Activated CD8-positive, alpha-beta memory T cell treated with anti-CD3 and anti-CD28 coated beads for 4 hours (primary cell): Measurements from ENCODE around the gene TRIP10.
"Not testable (repeated sequence)": the region's sequence is repeated elsewhere in the genome, so short reads cannot be mapped to it uniquely, and the experiment has no call there.

Source experiments
- DNase-seq, 2 donors: peaks; one replicate each; pipeline ENCODE4 v3.0.0-alpha.2; 2020; ENCODE audit warnings: low read depth in 2 of 2

TRIP10 gene

GRCh38 chr19:6796278-6796677 lies 56.8 kb downstream of the TRIP10 start:
- DNase-seq = no peak

- DNase-seq = no peak
These were observed 58.2 kb downstream of the TRIP10 start for GRCh38 chr19:6797646-6798045.

GRCh38 chr19:6800160-6800790 lies 60.8 kb downstream of the TRIP10 start:
- DNase-seq = not testable (repeated sequence)

GRCh38 chr19:6800991-6801484 lies 61.6 kb downstream of the TRIP10 start:
- no peak for DNase-seq
